Epithelial cell of proximal tubule (primary cell): ENCODE measurements around the gene NRXN3. TPM values are rescaled to one million over a fixed set of nuclear protein-coding genes. Genes with fewer than 3 reads are reported as not detected.

Experiments
- DNase-seq: peaks from one replicate; pipeline ENCODE4 v3.0.0-alpha.2; 2011; ENCODE audit warnings: low read depth
- H3K4me3 ChIP-seq: 2 replicates; pipeline ENCODE4 v1.5.1; 2011; ENCODE audit warnings: low read depth, mild to moderate bottlenecking, low read length
- total RNA-seq: library from RNA; depleted of rRNA; stranded (reverse); fragments of >200 nt; gene quantifications from 2 replicates; pipeline ENCODE4 v1.2.3, GENCODE V29; 2015
- TF ChIP-seq, protein P1 (sequence below): conservative IDR thresholded peaks from 2 replicates; pipeline ENCODE4 v1.5.1; 2012; ENCODE audit warnings: low read depth, mild to moderate bottlenecking, low read length

Gene NRXN3
- total RNA-seq, 1 donor from 2014 or later: 1.2 TPM

DNA sequence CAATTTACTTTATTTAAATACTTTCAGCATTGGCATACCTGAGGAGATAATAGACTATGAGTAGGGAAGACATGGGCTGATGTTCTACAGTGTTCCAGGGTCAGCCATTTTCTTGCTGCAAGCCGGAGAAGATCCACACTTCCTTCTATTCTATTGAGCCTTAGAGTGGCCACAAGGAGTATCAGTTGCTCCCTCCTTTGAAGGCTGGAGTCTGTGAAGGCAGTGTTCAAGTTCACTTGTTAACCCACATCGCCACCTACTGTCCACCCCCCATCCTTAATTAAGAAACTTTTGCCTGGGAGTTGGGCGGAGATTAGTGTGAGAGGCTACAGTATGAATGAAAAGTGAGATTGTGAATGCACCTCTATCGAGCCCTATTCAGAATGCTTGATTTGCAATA is 666.6 kb downstream of the NRXN3 start:
- H3K4me3 ChIP-seq: no peak overlapping the region
- TF ChIP-seq, protein P1, sequence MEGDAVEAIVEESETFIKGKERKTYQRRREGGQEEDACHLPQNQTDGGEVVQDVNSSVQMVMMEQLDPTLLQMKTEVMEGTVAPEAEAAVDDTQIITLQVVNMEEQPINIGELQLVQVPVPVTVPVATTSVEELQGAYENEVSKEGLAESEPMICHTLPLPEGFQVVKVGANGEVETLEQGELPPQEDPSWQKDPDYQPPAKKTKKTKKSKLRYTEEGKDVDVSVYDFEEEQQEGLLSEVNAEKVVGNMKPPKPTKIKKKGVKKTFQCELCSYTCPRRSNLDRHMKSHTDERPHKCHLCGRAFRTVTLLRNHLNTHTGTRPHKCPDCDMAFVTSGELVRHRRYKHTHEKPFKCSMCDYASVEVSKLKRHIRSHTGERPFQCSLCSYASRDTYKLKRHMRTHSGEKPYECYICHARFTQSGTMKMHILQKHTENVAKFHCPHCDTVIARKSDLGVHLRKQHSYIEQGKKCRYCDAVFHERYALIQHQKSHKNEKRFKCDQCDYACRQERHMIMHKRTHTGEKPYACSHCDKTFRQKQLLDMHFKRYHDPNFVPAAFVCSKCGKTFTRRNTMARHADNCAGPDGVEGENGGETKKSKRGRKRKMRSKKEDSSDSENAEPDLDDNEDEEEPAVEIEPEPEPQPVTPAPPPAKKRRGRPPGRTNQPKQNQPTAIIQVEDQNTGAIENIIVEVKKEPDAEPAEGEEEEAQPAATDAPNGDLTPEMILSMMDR: peak; percentile 83
- DNase-seq: peak; percentile 45

DNA sequence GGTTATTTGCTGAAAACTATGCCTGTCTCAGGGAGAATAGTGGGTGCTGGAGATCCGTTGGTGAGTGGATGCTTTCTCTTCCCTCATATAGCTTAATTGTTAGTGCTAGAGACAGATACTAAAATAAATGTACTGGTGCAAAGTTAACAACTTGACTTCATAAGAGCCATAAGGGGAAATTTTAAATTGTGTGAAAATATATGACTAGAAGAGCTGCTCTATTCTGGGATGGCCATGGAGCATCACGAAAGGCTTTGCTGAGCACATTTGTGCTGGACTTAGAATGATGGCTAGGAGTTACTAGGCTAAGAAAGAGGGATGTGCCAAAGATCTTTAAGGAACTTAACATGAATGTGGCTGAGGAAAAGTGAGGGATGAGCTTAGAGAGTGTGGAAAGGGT is 668.8 kb downstream of the NRXN3 start:
- H3K4me3 ChIP-seq: no peak overlapping the region
- no peak for DNase-seq
- TF ChIP-seq, protein P1: no peak

GRCh38 chr14:78840898-78841297 is 670.7 kb downstream of the NRXN3 start:
- TF ChIP-seq, protein P1: no peak
- no peak for DNase-seq
- H3K4me3 ChIP-seq: no peak overlapping the region

DNA sequence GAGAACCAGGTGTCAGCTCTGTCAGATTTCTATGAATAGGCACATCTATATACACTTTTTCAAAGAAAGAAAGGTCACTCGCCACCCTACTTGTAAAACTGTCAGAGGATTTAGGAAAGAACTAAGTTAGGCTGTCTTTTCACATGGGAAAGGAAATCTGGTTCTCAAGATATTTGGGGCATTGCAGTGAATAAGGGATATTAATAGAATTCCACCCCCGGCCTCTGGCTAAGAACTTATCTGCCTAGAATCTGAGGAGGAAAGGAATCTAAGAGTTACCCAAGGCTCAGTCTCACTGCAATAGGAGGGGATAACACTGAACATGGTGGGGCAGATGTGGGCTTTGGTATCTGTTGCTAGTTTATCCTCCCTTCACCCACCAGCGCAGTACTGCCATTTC is 677.6 kb downstream of the NRXN3 start:
- TF ChIP-seq, protein P1: no peak
- no peak overlapping the region for H3K4me3 ChIP-seq
- no peak for DNase-seq

DNA sequence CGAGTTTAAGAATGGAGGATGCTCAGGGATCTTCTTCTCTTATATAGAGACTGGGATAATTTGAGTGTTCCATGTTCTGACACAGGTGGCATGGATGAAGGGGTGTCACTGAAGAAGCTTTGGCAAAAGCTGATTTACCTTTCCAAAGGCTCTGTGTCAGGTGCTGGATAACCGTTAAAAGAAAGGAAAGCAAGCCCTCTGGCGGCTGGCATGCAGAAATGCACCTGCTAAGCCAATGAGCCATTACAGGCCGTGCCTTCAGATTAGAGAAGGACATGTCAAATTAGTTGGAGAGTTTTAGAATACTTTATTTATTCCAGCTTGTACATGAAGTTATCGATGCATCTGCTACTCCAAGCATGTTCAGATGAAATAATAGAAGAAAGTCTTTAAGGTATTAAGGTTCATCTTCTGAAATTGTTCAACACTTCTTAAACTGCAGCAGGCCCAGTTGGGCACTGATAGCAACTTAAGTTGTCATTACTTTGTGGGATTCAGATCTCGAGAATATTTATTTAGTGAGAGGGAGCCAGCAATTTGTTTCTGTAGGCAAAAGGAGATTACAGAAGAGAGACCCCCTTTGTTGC is 678.2 kb downstream of the NRXN3 start:
- TF ChIP-seq, protein P1: peak; percentile 94
- H3K4me3 ChIP-seq: no peak overlapping the region
- DNase-seq: no peak

DNA sequence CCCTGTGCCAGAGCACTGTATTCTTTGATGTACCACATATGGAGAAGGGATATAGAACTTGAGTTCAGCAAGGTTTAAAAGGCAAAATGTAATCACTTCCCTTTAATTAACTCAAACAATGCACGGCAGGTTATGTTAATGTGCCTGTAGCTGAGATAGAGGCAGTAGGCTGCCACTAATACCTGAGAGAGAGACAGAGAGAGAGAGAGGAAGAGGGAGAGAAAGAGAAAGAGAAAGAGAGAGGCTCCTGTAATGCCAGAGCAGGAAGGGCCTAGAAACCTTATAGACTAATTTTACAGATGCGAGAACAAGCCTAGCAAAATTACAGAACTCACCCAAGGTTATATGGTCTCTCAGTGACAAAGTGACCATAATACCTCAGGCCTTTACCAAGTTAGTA is 679.8 kb downstream of the NRXN3 start:
- DNase-seq: no peak
- TF ChIP-seq, protein P1: no peak
- H3K4me3 ChIP-seq: no peak overlapping the region

DNA sequence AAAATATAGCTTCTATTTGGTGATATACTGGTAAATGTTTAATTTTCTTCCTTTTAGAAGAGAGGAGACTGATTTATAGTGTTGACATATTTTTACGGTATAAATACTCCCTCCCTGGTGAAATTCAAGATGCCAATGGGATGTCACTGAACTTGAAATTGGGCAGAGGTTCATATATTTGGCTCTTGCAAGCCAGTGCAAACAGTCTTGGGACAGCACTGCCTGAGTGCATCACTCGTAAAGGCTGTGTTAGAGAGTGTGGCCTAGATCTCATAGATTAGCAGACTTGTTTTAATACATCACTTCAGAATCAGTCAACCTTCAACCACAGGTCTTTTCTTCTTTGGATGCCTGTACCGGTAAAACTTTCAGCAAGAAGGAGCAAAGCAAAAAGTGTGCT is 681.0 kb downstream of the NRXN3 start:
- TF ChIP-seq, protein P1: no peak
- no peak overlapping the region for H3K4me3 ChIP-seq
- no peak for DNase-seq
